Fibroblast of skin of back (primary cell): ENCODE data around the gene AKR7A2. TPM values are rescaled to one million over a fixed set of nuclear protein-coding genes. Genes with fewer than 3 reads are reported as not detected.

Experiments
- DNase-seq: peaks from one replicate; pipeline ENCODE4 v3.0.0-alpha.2; 2013
- polyA plus RNA-seq, 2 experiments: library from polyadenylated mRNA; unstranded; fragments of 120-200 nt; gene quantifications; one replicate each; pipeline ENCODE4 v1.2.1, GENCODE V29; 2013; ENCODE audit not compliant: insufficient read length in 2 of 2

The AKR7A2 gene
- 51.6 TPM for polyA plus RNA-seq (2013, experiment 1 of 2; ENCODE audit: insufficient read length)
- 45.9 TPM for polyA plus RNA-seq (2013, experiment 2 of 2; ENCODE audit: insufficient read length)

- DNase-seq, result peak; percentile 92
Measured at GRCh38 chr1:19311931-19312781, at the start of gene AKR7A2, which contains the start of gene SLC66A1. AKR7A2 (minus strand) TSS chr1:19312144; CDS start chr1:19312124, 20 bp downstream. SLC66A1 (plus strand) TSS chr1:19312326; CDS start chr1:19317678, 5,352 bp downstream.

GRCh38 chr1:19360843-19361610 lies 49.1 kb upstream of the AKR7A2 start:
- DNase-seq, result no peak

DNA sequence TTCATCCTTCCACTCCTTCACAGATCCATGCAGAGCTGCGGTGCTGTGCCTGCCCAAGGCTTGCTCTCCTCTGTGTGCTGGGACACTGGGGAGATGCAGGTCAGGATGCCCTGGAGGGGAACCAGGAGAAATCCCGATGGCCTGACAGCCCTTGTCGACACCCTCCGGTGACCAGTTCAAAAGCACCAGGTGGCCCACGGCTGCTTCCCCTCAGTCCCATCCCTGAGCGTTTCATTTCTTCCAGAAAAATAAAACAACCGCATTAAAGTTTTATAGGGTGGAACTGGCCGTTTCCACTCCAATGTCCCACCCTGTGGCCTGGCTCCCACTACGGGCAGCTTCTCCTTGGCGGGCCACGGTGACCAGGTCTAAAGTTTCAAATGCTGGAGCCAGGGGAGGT lies 48.5 kb upstream of the AKR7A2 start:
- no peak for DNase-seq

DNA sequence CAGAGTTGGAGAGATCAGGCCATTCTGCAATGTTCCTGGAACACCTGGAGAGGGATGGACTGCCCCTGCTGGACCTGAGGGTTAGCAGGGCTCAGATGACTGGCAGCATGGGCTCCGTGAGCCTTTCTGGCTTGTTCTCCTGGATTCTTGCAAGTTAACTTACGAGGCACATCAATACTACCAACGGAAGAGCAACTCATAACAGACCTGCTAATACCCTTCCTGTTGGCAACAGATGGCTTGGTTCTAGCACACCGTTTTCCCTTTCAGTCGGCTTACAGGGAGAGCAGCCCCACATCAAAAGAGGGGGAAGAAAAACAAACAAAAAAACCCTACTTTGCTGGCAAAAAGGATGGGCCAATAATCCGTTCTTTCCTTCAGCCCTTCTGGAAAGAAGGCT lies 48.1 kb upstream of the AKR7A2 start:
- DNase-seq, result no peak

- no peak for DNase-seq
Measured at GRCh38 chr1:19359357-19359756, 47.4 kb upstream of the AKR7A2 start.

DNA sequence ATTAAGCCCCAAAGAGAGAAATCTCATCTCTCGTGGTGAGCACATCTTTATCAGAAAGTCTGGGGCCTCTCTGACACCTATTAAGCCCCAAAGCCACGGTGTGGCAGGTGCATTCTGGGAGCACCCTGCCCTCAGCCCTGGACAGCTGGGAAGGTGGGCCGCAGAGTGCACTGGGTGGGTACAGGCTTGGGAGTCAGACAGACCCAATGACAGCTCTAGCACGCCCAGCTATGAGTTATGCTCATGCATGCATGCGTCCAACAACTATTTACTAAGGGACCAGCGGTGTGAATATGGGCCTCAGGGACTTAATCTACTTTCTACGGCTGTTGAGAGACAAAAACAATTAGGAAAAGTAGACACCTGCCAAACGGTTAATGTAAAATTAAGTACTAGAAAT lies 46.8 kb upstream of the AKR7A2 start:
- no peak for DNase-seq

- DNase-seq, result no peak
Measured at GRCh38 chr1:19357299-19357986, 45.5 kb upstream of the AKR7A2 start.

DNA sequence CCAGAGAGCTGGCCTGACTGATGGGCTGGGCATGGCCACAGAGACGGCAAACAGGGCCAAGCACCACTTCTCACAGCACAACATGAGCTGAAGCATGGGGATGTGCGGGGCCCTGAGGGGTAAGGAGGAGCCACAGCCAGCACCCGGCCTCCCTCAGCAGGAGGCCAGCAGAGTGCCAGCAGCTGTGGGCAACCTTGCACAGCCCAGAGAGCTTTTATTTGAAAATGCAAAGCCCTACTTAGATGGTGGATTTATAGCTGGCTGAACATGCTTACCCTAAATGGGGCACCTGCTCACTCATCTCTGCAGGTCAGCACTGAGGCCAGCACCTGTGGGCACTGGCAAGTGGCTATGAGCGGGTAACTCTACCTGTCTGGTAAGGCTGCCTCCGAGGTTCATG lies 44.3 kb upstream of the AKR7A2 start:
- DNase-seq, result no peak

GRCh38 chr1:19354531-19354981 lies 42.6 kb upstream of the AKR7A2 start:
- no peak for DNase-seq

GRCh38 chr1:19353596-19353995 lies 41.7 kb upstream of the AKR7A2 start:
- DNase-seq, result no peak

- DNase-seq, result no peak
Measured at GRCh38 chr1:19352839-19353238, 40.9 kb upstream of the AKR7A2 start.

DNA sequence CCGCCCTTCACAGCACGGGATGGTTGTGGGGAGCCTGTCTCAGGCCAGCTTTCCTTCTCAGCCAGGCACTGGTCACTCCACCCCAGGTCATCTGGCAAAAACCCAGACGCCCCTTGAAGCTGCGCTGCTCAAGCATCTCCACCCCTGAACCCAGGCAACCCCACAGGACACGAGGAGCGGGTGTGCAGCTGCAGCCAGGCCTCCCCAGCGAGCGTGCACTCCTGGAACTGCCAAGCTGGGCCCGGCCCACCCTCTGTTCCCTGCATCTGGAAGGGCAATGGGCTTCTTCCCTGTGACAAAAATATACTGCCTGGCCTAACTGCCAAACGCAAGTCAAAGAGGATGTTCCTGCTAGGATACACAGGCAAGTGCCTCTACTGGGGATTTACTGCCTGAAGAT lies 39.9 kb upstream of the AKR7A2 start:
- no peak for DNase-seq

GRCh38 chr1:19350566-19350965 lies 38.6 kb upstream of the AKR7A2 start:
- DNase-seq, result no peak

- DNase-seq, result no peak
Measured at GRCh38 chr1:19349999-19350398, 38.1 kb upstream of the AKR7A2 start.

DNA sequence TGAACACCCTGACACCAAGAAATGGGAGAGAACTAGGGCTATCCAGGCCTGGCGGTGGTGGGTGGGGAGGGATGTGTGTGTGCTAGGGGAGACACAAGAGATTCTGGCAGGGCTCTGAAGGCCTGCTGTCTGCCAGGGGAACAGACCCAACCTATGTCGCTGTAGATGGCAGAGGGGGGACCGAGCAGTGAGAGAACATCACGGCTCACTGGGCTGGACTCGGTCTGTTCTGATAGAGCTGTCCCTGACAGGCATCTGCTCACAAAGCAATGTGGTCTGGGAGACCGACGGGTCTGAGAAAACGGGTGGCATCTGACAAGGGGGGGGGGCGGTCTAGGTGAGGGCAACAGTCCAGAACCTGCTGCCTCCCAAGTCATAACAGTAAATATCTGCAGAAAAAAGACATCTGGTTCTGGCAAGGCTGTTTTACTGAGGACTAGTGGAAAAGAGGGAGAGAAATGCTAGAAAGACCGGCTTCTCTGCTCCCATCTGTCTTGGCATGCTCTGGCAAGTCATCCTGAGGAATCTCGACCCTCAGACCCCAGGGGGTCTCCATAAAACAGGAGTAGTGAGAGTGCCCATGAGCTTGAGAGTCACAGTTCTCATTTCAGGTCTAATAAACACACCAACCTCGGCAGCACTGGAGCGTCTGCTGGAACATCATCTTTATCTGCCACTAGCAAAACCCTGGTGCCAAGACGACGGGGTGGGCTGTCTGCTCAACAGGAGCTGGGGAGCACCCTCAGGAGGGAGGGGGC lies 36.7 kb upstream of the AKR7A2 start:
- DNase-seq, result no peak

DNA sequence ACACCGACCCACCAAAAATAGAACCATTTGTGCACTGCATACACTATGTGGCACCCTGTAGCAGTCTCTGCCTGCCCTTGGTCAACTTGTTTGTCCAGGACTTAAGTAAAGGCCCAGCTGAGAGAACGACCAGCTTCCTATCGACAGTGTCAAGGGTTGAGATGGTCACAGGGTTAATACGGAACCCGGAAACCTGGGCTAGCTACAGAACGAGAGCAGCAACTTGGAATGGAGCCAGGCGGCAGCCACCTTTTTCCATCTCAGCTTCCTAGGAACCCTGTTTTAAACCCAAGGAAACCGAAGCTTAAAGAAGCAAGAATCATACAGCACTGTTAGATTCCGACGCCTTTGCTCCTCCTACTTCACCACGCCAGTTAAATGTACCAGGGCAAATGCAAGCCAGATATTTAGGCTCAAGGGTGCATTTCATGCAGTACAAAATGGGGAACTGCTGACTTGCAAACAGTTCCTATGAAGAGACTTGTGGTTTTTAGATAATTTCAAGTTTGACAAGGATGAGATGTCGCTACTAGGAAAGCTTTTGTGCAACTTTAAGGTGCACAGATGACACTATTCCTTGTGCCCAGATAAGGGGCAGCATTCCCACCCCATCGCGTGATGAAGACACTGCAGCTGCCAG lies 35.7 kb upstream of the AKR7A2 start:
- DNase-seq, result no peak

DNA sequence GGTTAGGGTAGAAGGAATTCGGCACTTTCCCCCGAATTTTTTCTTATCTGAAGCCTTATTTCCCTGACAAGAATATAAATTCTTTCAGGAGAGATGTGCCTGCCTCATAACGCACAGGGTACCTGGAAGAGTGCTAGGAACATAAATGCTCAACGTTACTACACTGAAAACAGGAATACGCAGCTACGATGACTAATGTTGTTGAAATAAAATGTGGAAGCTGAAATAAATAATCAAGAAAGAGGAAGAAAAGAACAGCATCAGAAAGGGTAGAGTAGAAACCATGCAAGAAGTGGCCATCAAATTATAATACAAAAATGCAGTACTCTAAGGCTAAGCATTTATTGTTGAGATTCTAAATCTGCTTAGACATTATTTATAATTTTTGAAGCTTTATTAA lies 34.1 kb upstream of the AKR7A2 start:
- no peak for DNase-seq

DNA sequence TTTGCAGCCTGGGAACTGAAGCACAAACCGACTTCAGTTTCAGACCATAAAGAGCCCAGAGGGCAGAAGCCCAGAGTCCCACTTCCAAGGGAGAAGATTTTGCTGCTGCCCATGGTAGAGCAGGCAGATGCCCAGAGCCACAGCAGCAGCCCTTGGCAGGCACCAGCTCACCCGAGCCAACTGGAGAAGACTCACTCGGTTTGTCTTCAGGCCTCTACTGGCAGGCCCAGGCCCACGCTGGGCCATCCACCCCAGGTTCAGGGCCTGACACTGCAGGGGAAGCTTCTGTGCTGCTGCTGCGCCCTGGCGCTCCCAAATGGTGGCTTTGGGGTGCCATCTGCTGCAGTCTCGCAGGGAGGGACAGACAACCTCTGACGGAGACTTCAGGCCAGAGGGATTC lies 33.4 kb upstream of the AKR7A2 start:
- DNase-seq, result no peak

GRCh38 chr1:19344831-19345230 lies 32.9 kb upstream of the AKR7A2 start:
- no peak for DNase-seq

DNA sequence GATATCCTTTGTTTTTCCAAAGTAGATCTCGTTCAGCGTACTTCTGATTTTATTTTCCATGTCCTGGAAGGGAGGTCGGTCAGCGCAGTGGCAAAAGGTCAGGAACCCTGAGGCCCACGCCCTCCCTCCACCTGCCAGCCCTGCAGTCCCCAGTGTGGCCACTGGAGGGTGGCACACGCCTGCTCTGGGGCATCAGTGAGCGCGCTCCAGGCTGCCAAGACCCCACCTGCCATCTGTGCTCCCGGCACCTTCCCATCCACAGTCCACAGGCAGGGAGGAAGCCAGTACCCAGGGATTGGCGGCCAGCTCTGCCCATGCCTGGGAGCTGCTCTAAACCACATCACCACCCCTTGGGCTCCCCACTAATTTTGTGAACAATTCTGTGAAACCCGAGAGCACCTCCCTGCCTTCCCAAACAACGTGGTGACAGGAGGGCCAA lies 32.4 kb upstream of the AKR7A2 start:
- peak; percentile 28 for DNase-seq

DNA sequence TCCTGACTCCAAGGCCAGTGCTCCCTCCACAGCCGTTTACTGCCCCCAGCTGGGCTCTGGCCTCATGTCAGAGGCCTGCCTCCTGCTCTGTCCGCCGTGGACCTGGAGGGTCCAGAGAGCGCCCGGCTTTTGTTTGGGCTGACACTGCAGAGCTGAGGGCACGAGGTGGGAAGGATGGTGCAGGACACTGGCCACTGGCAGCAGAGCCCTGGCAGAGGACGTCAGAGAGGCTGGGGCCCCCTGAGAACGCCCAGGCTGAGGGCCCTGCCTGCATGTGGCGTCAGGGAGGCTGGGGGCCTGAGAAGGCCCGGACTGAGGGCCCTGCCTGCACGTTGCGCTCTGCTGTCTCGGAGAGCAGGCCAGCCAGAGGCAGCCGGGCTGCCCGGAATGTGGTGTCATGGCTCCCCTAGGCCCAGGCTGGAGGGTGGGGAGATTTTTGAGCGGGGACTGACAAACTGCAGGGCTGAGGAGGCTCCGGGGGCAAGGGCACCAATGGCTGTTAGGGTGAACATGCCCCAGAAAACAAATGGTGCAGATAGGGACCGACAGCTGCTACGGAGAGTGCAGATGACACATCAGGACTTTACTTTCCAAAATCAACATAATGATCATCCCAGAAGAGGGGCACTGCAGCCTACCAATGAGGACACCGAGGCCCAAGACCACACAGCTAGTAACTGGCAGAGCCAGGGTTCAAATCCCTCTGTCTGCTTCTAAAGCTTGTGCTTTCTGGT lies 31.8 kb upstream of the AKR7A2 start:
- no peak for DNase-seq
